NCI-H510A treated with DMSO at 0.1 percent for 48 hours (cell line): Measurements from ENCODE around the gene TRAF3.
"Not testable (repeated sequence)": the region's sequence is repeated elsewhere in the genome, so short reads cannot be mapped to it uniquely, and the experiment has no call there.

Source experiments
- DNase-seq: peaks from one replicate; lab custom pipeline; 2025; lab: John Stamatoyannopoulos, UW

The TRAF3 gene

DNA sequence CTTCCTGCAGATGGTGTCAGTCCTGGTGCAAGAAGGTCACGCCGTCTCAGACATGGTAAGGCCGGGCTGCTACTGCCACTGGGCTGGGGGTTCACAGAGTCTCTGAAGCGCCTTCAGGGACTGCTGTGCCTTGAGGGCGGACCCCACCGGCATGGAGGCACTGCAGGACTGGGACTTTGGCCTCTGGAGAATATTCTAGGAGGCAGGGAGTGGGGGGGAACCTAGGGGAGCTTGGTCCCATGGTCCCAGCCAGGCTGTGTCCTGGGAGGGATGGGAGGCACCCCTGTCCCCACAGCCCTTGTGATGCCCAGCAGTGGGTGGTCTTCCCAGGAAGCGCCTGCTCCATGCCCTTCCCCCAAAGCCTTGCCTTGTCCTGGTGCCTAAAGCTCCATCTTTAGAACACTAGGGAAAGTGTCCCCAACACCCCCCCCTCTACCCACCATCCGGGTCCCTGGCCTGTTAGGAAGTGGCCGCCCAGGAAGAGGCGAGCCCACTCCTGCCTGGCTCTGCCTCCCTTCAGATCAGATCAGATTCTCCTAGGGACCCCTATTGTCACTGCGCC, 146.8 kb downstream of the TRAF3 start:
- DNase-seq, result no peak

DNA sequence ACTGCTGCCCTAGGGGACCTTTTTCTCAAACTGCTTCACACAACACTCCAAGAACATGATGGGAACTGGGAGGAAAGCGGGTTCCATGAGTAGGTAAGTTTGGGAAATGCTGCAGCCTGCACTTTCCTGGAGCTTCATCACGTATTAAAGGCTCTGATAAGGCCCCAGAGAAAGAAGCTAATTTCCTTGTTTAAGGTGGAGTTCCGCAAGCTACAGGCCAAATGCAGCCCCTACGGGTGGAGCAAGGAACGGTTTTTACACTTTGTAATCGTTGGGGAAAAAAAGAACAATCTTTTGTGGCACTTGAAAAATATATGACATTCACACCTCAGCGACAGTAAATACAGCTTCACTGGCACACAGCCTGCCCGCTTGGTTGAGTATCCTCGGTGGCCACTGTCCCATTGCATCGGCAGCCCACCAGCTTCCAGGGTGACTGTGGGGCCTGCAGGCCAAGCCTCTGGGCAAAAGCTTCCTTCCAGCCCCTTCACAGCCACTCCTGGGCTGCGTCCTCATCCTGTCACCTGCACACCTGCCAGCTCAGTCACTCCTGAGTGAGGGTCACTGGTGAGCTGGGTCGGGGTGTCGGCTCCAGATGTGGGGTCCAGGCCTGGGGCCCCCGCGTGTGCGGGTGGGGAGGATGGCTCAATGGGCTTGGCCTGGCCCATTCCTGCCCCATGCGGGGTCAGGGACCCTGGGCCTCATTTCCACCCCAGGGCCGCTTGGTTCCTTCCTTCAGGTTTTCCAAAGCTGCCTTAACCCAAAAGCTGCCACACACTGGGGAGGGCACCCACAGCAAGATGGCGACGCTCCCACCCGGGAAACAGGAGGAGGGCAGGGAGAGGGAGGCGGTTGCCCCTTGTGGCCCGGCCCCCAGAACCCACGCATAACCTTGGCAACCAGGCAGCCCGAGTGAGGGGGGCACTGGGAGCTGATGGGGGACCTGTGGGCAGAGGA, 147.7 kb downstream of the TRAF3 start:
- no peak for DNase-seq

DNA sequence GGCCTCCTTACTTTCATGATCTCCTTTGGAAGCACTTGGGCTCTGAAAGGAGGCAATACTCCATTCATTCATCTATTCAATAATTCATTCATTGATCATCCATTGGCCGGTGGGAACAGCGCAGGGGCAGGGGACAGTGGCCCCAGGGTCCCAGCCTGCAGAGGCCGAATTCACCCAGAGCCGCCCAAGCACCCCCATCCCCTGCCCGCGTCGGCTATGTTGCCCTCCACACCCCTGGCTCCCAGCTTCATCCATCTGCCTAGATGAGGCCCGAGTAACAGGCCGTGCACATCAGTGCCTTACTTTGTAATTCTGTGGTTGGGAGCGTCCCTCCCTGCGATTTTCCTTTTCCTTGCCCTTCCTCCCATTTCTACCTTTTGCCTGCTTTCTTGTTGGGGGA, 148.4 kb downstream of the TRAF3 start:
- no peak for DNase-seq

DNA sequence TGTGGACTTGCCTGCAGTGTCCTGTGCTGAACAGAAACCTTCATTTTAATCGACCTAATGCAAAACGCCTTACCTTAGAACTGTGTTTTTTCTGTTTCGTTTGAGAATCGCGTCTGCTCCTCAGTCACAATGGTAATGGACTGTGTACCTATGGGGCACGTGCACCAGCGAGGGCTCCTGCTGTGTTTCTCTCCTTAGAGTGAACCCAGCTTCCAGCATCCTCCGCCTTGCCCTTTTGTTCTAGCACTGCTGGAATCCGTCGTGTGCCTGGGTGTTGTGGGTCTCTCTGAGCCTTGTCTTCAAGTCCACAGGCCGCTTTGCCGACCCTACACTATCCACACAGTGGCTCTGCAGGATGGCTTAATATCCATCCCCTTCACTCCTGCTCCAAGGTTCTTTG, 148.9 kb downstream of the TRAF3 start:
- no peak for DNase-seq

DNA sequence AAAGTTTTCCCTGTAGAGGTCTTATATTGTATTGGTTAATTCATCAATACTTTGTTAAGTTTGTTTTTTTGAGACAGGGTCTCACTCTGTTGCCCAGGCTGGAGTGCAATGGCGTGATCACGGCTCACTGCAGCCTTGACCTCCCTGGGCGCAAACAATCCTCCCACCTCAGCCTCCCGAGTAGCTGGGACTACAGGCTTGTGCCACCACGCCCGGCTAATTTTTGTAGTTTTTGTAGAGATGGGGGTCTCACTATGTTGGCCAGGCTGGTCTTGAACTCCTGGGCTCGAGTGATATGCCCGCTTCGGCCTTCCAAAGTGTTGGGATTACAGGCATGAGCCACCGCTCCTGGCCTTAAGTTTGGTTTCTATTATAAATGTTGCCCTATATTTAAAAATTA, 149.6 kb downstream of the TRAF3 start:
- DNase-seq, result not testable (repeated sequence)

DNA sequence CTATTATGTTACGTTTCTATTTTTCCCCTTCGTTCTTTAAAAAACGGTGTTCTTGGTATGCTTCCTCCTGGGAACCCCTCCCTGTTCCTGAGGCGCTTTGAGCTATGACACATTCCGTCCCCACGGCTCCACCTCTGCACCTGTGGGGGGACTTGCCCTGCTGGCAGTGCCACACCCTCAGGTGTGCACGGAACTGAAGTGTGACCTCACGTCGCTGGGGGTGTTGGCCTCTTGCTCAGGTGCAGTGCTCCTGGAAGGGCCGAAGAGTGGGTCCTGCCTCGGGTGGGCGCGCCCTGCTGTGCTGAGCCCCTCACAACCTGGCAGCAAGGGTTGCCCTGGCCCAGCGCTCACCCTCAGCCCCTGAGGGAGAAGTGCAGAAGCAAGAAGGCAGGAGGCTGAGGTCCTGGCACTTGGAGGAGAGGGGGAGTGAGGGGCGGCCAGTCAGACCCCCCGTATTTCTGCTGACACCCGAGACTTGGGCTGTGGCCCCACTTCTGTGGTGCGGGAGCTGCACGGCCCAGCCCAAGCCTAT, 150.2 kb downstream of the TRAF3 start:
- no peak for DNase-seq

DNA sequence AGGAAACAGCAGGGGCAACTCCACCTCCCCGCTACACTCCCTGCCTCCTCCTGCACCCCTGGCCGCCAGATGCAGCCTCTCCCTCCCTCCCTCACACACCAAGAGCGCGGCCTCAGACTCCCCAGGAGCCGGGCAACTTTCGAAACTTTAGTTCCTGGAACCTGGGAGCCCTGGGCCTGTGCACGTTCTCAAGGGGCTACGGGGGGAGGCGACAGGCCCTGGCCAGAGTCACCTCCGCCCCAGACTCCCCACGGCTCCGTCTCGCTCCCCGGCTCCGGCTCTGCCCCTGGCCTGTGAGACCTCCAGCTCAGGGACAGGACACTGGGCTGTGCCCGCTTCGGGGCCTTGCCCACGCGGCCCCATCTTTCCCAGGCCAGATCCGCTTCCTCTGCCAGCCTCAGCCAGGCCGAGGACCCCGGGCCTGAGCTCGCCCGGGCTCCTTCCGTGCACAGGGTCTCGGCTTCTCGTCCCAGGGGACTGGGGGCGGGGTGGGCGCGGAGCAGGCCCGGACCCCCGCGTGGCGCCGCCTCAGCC, 150.7 kb downstream of the TRAF3 start:
- DNase-seq, result no peak

DNA sequence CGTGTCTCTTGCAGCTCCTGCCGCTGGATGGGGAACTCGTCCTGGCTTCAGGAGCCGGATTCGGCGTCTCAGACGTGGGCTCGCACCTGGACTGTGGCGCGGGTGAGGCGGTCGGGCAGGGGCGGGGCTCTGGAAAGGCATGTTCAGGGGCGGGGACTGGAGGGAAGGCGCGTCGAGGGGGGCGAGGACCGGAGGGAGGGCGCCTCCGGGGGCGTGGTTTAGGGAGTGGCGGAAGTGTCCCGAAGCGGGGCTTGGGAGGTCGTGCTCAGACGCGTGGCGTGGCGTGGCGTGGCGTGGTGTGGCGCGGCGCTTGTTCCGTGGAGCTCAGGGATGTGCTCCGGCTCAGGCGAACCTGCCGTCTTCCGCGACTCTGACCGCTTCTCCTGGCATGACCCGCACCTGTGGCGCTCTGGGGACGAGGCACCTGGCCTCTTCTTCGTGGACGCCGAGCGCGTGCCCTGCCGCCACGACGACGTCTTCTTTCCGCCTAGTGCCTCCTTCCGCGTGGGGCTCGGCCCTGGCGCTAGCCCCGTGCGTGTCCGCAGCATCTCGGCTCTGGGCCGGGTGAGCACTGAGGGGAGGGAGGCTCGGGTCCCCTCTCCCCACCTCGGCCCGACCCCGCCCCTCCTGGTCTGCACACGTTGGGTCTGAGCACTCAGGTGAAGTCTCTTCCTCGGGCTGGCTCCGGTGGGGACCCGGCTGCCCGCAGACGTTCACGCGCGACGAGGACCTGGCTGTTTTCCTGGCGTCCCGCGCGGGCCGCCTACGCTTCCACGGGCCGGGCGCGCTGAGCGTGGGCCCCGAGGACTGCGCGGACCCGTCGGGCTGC, 151.4 kb downstream of the TRAF3 start:
- peak; percentile 48 for DNase-seq

DNA sequence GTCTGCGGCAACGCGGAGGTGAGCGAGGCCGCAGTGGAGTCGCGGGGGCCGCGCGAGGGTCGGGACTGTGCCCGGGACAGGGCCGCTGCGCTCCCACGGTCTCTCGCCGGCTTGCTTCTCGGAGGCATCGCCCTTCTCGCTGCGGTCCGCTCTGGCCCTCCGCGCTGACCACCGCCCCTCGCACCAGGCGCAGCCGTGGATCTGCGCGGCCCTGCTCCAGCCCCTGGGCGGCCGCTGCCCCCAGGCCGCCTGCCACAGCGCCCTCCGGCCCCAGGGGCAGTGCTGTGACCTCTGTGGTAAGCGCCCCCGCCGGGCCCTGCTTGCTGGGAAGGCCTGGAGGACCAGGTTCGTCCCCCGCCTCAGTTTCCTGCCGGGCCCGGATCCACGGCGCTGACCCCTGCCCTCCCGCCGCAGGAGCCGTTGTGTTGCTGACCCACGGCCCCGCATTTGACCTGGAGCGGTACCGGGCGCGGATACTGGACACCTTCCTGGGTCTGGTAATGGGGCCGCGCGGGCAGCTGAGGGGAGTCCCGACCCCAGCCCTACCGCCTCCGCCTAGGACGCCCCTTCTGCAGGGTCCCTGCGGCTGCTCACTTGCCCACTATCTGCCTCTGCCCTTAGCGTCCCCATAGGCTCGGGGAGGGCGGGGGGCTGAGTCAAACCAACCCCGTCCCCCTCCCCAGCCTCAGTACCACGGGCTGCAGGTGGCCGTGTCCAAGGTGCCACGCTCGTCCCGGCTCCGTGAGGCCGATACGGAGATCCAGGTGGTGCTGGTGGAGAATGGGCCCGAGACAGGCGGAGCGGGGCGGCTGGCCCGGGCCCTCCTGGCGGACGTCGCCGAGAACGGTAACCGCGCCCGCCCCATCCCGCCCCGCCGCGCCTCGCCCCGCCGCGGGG, 152.2 kb downstream of the TRAF3 start:
- DNase-seq, result no peak

DNA sequence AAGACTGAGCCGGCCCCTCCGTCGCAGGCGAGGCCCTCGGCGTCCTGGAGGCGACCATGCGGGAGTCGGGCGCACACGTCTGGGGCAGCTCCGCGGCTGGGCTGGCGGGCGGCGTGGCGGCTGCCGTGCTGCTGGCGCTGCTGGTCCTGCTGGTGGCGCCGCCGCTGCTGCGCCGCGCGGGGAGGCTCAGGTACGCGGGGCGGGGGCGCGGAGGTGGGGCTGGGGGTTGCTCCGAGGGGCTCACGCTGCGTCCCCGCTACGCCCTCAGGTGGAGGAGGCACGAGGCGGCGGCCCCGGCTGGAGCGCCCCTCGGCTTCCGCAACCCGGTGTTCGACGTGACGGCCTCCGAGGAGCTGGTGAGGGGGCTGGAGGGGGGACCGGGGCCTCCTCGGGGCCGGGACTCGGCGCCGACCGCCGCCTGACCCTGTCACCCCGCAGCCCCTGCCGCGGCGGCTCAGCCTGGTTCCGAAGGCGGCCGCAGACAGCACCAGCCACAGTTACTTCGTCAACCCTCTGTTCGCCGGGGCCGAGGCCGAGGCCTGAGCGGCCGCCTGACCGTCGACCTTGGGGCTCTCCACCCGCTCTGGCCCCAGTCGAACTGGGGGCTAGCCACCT, 153.0 kb downstream of the TRAF3 start:
- DNase-seq, result no peak

DNA sequence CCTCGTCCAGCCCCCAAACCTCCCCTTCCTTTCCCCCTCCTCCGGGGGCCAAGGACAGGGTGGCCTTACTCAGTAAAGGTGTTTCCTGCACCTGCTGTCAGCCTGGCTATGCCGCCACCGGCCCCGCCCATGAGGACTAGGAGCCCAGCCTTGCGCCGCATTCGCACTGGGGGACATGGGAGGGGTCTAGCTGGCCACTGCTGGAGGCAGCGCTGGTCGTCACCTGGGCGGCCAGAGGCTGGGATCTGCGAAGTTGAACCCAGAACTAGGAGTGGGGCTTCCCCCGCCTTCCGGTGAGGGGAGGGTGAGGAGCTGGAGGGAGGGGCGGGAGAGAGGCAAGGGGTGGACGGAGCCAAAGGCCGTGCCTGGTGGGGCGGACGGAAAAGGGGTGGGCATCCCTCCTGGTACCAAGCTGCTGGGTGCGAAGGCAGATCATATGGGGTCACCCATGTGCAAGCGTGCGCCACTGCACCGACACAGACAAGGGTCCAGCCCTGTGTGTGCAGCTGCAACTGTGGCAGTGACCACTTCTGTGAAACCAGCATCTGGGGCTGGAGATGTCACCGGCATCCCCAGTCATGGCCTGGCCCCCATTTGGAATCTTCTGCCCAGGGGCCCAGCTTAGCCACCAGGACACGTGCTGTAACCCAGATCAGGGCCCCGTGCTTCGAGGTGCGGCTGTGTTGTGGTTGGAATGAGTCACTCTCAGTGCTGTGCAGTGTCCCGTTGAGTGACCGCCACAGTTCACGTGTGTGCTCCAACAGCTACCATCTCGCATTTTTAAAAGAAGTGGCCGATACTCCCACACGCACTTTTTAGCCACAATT, 153.7 kb downstream of the TRAF3 start:
- DNase-seq, result peak; percentile 16

DNA sequence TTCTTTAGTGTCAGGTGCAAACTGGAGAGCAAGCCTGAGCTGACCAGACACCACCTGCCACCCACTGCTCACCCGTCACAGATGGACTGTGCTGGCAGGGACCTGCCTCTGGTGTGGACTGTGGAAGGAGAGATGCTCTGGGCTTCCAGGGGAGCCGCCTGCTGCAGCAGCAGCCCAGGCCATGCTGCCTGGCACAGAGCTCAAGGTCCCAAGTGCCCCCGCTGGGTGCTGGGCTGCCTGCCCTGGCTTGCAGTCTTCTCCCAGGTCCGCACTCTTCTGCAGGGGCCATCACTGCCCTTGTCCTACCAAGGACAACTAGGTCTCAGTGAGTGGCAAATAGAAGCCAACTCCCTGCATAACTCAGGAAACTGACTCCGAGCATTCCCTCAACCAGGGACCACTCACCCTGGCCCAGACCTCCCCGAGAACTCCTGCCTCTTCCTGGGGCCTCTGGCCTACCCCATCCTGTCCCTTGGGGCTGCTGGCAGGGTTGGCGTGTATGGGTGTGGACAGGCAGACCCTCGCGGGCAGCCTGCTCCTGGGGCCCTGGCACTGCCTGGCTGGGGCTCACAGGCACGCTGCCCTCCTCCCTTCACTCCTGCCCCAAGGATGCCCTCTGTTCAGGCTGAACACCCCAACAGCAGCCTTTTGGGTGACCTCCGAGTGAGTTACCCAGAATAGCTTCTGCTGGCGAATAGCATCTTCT, 154.5 kb downstream of the TRAF3 start:
- DNase-seq, result no peak

DNA sequence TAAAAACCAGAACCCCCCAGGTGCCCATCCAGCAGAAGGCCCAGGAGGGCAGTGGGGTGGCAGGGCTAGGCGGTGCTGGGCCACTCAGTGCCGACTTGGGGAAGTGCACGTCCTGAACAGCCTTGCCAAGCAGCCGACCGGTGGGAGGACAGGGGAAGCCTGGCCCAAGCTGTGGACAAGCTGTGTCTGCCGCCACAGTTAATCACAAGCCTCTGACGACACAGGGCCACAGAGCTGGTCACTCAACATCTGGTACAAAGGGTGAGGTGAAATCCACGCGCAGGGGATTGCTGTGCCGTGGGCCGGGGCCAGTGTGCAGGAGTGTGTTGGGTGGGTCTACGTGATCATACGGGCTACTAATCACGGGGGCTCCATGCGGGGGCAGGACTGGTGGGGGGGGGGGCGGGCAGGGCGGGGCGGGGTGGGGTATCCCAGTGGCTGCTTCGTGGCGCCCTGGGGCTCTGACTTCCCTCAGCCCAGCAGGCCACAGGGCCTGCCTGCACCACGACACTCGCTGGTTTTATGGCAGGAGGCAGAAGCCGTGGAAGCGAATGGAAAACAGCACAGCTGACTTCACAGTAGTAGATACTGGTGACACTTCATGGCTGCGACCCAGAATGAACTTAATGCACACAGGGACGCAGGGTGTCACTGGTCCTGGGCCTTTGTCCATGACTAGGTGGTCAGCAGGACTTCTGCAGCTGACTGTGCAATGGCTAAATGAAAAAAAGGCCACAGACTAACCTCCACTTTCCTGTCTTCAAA, 155.4 kb downstream of the TRAF3 start:
- no peak for DNase-seq

DNA sequence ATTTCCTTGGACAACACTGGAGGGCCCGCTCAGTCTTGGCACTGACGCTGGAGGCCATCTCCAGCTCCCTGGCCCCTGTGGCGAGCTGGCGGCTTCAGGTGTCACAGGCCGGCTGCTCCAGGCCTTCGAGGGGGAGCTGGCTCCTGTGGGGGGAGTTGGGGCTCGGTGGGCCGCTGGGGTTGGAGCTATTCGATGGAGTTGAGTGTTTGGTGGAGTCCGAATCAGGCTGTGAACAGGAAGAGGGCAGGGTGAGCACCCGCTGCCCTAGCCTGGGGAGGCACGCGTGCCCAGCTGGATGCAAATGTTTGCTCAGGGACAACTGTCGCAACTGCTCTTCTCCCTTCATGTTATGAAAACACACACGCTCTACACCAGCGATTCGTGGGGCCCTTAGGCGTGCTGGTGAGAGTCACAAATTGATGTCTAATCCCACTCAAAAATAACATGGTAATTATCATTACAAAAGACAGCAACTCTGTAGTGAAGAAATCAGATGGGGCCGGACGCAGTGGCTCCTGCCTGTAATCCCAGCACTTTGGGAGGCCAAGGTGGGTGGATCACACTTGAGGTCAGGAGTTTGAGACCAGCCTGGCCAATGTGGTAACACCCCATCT, 156.5 kb downstream of the TRAF3 start:
- no peak for DNase-seq

DNA sequence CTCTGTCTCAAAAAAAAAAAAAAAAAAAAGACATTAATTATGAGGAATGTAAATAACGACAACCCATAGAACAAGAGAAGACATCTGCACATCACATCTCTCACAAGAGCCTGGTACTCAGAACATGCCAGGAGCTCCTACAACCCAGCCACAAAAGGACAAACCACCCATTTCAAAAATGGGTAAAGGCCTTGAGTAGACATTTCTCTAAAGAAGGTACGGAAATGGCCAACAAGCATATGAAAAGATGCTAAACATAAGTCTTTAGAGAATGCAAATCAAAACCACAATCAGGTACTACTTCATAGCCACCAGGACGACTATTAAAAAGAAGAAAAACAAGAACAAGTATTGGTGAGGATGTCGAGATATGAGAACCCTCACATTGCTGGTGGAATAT, 158.5 kb downstream of the TRAF3 start:
- DNase-seq, result no peak

DNA sequence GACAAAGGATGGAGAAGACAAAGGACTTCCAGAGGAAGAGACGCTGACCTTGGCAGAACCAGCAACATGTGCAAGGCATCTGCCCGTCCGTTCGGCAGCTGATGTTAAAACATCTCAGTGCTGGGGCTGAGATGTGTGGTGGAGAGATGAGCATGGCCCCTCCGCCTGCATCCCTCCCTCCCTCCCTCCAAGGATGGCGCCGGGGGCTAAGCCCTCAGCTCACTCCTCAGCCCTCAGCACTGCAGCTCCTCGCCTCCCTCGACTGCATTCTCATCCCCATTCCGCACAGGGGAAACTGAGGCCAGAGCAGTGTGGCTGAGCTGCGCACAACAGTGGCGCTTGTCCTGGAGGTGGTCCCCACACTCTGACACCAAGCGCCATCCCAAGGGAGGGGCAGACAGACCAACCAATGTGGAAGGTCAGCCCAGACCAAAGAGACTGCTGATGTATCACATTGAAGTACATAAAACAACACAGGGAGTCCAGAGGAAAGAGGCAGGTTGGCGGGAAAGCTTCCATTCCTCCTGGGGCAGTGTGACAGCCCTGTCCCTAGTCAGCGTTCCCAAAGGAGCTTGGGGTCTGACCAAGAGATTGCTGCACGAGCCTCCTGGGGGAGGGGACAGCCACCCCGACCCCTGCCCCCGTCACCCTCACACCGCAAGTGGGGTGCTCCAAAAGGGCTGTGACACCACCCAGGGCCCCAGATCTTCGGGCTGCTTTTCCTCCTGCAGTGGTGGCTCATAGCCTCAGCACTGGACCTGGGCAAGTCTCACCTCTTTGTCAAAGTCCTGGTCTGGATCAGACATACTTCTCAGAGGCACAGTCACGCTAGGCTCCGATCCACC, 160.3 kb downstream of the TRAF3 start:
- DNase-seq, result no peak

DNA sequence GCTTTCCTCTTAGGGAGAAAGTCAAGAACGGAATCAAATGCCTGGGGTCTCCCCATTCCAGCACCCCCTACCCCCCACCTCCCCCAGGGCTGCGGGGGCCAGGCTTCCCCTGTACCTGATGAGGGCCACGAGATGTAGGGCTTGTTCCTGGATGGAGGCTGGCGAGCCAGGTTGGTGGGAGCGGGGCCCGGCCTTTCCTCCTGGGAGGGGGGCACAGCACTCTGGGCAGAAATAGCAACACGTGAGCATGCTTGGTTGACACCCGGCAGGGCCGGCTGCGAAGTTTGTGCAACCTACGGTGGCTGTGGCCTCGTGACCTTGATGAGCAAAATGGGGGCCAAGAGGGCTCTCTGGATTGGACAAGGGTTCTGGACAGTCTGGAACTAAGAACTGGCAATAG, 160.9 kb downstream of the TRAF3 start:
- no peak for DNase-seq
